Endothelial cell of umbilical vein (primary cell): ENCODE measurements around the gene PARP12. TPM values are rescaled to one million over a fixed set of nuclear protein-coding genes. Genes with fewer than 3 reads are reported as not detected.

Experiments
- BruUV-seq: library from RNA; stranded (reverse); fragments of 400-500 nt; replicated peaks from 2 replicates; lab custom pipeline; 2021; lab: Mats Ljungman, UMichigan
- CTCF ChIA-PET: fragments of 300-600, 350-600 bp; sonication (Branson Sonifier 250); formaldehyde crosslinking; loops from one replicate; lab custom pipeline; 2021; ENCODE audit warnings: antibody characterized with exemption, inconsistent platforms; lab: Charles Lee
- POLR2A ChIA-PET: fragments of 300-600, 350-600 bp; sonication (Branson Sonifier 250); formaldehyde crosslinking; loops from one replicate; lab custom pipeline; 2021; ENCODE audit warnings: antibody characterized with exemption, inconsistent platforms; lab: Charles Lee
- DNase-seq: peaks from one replicate; pipeline ENCODE4 v3.0.0-alpha.2; 2011; ENCODE audit warnings: low read depth, low spot score
- FAIRE-seq: peaks from 2 replicates; lab custom pipeline; 2011; peaks lifted over from hg19 to GRCh38; lab: Jason Lieb, UNC
- H2AFZ ChIP-seq: 2 replicates; pipeline ENCODE4 v1.6.0; 2012; ENCODE audit warnings: low read depth, low read length, control low read depth, inconsistent platforms
- H3K27ac ChIP-seq: 2 replicates; pipeline ENCODE4 v1.5.1; 2011; ENCODE audit warnings: low read depth, mild to moderate bottlenecking, control low read depth, low read length, moderate library complexity; ENCODE audit not compliant: insufficient read depth
- H3K27me3 ChIP-seq, 2 experiments: 2 replicates each; pipeline versions ENCODE4 v1.6.0 to v1.6.1; 2011; ENCODE audit warnings: low read length in 2 of 2, mixed read lengths in 1 of 2; ENCODE audit not compliant: control insufficient read depth in 2 of 2, insufficient read depth in 2 of 2
- H3K36me3 ChIP-seq, 2 experiments: 2 replicates in 1 of 2; 3 replicates in 1 of 2; pipeline ENCODE4 v1.5.1; 2011; ENCODE audit warnings: low read length in 2 of 2, mild to moderate bottlenecking in 1 of 2, moderate library complexity in 1 of 2; ENCODE audit not compliant: control insufficient read depth in 2 of 2, insufficient read depth in 2 of 2; ENCODE audit errors: extremely low read depth in 1 of 2
- H3K4me1 ChIP-seq: 3 replicates; pipeline ENCODE4 v1.5.1; 2011; ENCODE audit warnings: mild to moderate bottlenecking, low read length; ENCODE audit not compliant: control insufficient read depth, insufficient read depth; ENCODE audit errors: extremely low read depth
- H3K4me2 ChIP-seq: 2 replicates; pipeline ENCODE4 v1.6.1; 2011; ENCODE audit warnings: low read length, control low read depth, mixed read lengths; ENCODE audit not compliant: insufficient read depth
- H3K4me3 ChIP-seq, 3 experiments: fragments of 200-600 bp in 1 of 3; sonication (generic), shearing (Covaris generic) in 1 of 3; replicated peaks in 1 of 3; 2 replicates each; pipeline ENCODE4 v1.5.1; 2011 to 2016; ENCODE audit warnings: control low read depth in 3 of 3, low read length in 3 of 3, mild to moderate bottlenecking in 2 of 3, inconsistent platforms in 1 of 3, low read depth in 1 of 3, moderate library complexity in 1 of 3; ENCODE audit not compliant: insufficient read depth in 1 of 3
- H3K79me2 ChIP-seq: 2 replicates; pipeline ENCODE4 v1.6.0; 2012; ENCODE audit warnings: low read length, inconsistent platforms; ENCODE audit not compliant: control insufficient read depth, insufficient read depth
- H3K9ac ChIP-seq: replicated peaks from 2 replicates; pipeline ENCODE3; 2011; ENCODE audit warnings: low read length, control low read depth; ENCODE audit not compliant: insufficient read depth; ENCODE audit errors: extremely low read depth
- H3K9me1 ChIP-seq: replicated peaks from 3 replicates; pipeline ENCODE4 v1.6.0; 2011; ENCODE audit warnings: mild to moderate bottlenecking, low read length; ENCODE audit not compliant: control insufficient read depth, insufficient read depth; ENCODE audit errors: extremely low read depth
- H3K9me3 ChIP-seq: replicated peaks from 2 replicates; pipeline ENCODE4 v1.5.1; 2012; ENCODE audit warnings: low read length, inconsistent platforms; ENCODE audit not compliant: control insufficient read depth, insufficient read depth
- H4K20me1 ChIP-seq: replicated peaks from 2 replicates; pipeline ENCODE3; 2011; ENCODE audit warnings: mild to moderate bottlenecking, low read length; ENCODE audit not compliant: control insufficient read depth, insufficient read depth; ENCODE audit errors: extremely low read depth
- EZH2 ChIP-seq: IDR thresholded peaks from 2 replicates; pipeline ENCODE4 v1.6.1; 2012; ENCODE audit warnings: borderline replicate concordance, low read depth, mild to moderate bottlenecking, moderate library complexity, low read length, inconsistent platforms; ENCODE audit not compliant: severe bottlenecking
- FOS ChIP-seq: IDR thresholded peaks from 2 replicates; pipeline ENCODE4 v1.6.1; 2011; ENCODE audit warnings: mild to moderate bottlenecking, low read length, moderate library complexity, borderline replicate concordance; ENCODE audit not compliant: insufficient read depth
- GATA2 ChIP-seq: IDR thresholded peaks from 2 replicates; pipeline ENCODE4 v1.7.0; 2011; ENCODE audit warnings: low read depth, mild to moderate bottlenecking, moderate library complexity, mixed read lengths, low read length; ENCODE audit not compliant: insufficient read length, insufficient read depth
- JUN ChIP-seq: IDR thresholded peaks from 2 replicates; pipeline ENCODE4 v1.6.1; 2011; ENCODE audit warnings: borderline replicate concordance, low read depth; ENCODE audit not compliant: insufficient read length, insufficient read depth
- MYC ChIP-seq: IDR thresholded peaks from one replicate; pipeline ENCODE4 v1.6.1; 2011; ENCODE audit warnings: mild to moderate bottlenecking, low read depth, low read length
- POLR2A ChIP-seq: IDR thresholded peaks from 2 replicates; pipeline ENCODE4 v1.6.1; 2012; ENCODE audit warnings: low read depth, mild to moderate bottlenecking, control low read depth, low read length
- POLR2AphosphoS5 ChIP-seq: IDR thresholded peaks from 2 replicates; pipeline ENCODE4 v1.6.1; 2012; ENCODE audit warnings: low read depth, mild to moderate bottlenecking, control low read depth, low read length, moderate library complexity; ENCODE audit not compliant: insufficient read depth
- dilution Hi-C: fragments of 300-500 bp; cut with MboI; formaldehyde crosslinking; loops from one replicate; pipeline ENCODE4 v1.15.0; 2019; ENCODE audit warnings: low sequenced_read_pairs; ENCODE audit not compliant: extremely low pct_ligation_motif_present
- intact Hi-C: fragments of 100-400 bp; cut with micrococcal nuclease; formaldehyde crosslinking; loops from one replicate; pipeline ENCODE4 v1.10.0; 2022
- polyA plus RNA-seq, 4 experiments: library from polyadenylated mRNA; depleted of rRNA in 3 of 4; stranded (reverse) in 3 of 4; unstranded in 1 of 4; fragments of >200 nt; gene quantifications; 2 replicates each; pipeline versions ENCODE4 v1.2.1 to v1.2.3, GENCODE V29; 2011 to 2012; ENCODE audit warnings: missing spikeins in 1 of 4
- total RNA-seq: library from RNA; stranded (reverse); gene quantifications from 2 replicates; pipeline ENCODE4 v1.2.3, GENCODE V29; 2021
- TF ChIP-seq, protein P1 (sequence below), 2 donors: IDR thresholded peaks; 1 replicate in 1 of 2; 2 replicates in 1 of 2; pipeline ENCODE4 v1.5.1; 2011; ENCODE audit warnings: low read length in 2 of 2, mild to moderate bottlenecking in 2 of 2, moderate library complexity in 2 of 2, control low read depth in 1 of 2, inconsistent platforms in 1 of 2, low read depth in 1 of 2; ENCODE audit not compliant: insufficient read depth in 1 of 2; ENCODE audit errors: extremely low read depth in 1 of 2
- TF ChIP-seq, protein P2 (sequence below): IDR thresholded peaks from 2 replicates; pipeline ENCODE4 v1.6.1; 2011; ENCODE audit not compliant: insufficient read depth, insufficient read length

Gene PARP12
- total and polyA plus RNA-seq, 2 donors (not counting 3 experiments of a cell fraction or from before 2014, with no cell fraction given): 65.4 to 83.2 TPM

DNA sequence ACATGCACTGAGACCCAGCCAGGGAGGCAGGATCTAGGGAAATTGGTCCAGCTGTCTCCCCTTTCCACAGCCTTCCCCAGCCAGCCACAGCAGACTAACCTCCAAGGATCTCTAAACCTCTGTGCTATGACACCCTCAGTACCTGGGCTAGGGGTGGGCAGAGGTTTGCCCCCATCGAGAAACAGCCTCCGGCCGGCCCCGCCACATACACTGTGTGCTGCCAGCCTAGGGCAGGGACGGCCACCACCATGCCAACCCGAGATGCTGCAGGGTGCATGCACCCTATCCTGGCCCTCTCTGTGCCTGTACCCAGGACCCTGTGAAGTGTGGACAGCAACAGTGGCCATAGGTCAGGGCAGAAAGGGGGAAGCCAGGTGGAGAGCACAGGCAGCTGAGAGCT, 58.1 kb downstream of the PARP12 start:
- H3K36me3 ChIP-seq: no peaks in the 10 kb centered on the region
- BruUV-seq: no TSS peak
- H3K27ac ChIP-seq: no peak overlapping the region
- H2AFZ ChIP-seq: no peak overlapping the region
- H3K9me1 ChIP-seq: no peaks in the 10 kb centered on the region
- no peak for TF ChIP-seq POLR2AphosphoS5
- TF ChIP-seq EZH2: no peak
- TF ChIP-seq, protein P1, sequence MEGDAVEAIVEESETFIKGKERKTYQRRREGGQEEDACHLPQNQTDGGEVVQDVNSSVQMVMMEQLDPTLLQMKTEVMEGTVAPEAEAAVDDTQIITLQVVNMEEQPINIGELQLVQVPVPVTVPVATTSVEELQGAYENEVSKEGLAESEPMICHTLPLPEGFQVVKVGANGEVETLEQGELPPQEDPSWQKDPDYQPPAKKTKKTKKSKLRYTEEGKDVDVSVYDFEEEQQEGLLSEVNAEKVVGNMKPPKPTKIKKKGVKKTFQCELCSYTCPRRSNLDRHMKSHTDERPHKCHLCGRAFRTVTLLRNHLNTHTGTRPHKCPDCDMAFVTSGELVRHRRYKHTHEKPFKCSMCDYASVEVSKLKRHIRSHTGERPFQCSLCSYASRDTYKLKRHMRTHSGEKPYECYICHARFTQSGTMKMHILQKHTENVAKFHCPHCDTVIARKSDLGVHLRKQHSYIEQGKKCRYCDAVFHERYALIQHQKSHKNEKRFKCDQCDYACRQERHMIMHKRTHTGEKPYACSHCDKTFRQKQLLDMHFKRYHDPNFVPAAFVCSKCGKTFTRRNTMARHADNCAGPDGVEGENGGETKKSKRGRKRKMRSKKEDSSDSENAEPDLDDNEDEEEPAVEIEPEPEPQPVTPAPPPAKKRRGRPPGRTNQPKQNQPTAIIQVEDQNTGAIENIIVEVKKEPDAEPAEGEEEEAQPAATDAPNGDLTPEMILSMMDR (IDR thresholded peaks at IDR 0.05; ENCODE audit: extremely low read depth in 1 of 2, insufficient read depth in 1 of 2, low read depth in 1 of 2, low read length in 2 of 2): no peak
- TF ChIP-seq, protein P2, sequence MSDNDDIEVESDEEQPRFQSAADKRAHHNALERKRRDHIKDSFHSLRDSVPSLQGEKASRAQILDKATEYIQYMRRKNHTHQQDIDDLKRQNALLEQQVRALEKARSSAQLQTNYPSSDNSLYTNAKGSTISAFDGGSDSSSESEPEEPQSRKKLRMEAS: no peak
- TF ChIP-seq MYC: no peak
- no peak for TF ChIP-seq FOS
- no peak for TF ChIP-seq POLR2A
- TF ChIP-seq JUN: no peak
- no peak for TF ChIP-seq GATA2
- H4K20me1 ChIP-seq: no peaks in the 10 kb centered on the region
- dilution Hi-C loops (loop anchor here (25.0 kb wide), 1 partner anchor 392 kb away; no protein-coding TSS in a partner anchor), intact Hi-C loops (loop anchor here (1.0 to 5.0 kb wide), 4 partner anchors 56 to 570 kb away; no protein-coding TSS in a partner anchor)
- no peak overlapping the region for H3K9ac ChIP-seq
- H3K9me3 ChIP-seq: no peaks in the 10 kb centered on the region
- H3K4me3 ChIP-seq: no peak overlapping the region
- H3K79me2 ChIP-seq: no peaks in the 10 kb centered on the region
- DNase-seq (no peak), FAIRE-seq (no peak)
- H3K27me3 ChIP-seq: no peaks in the 10 kb centered on the region
- ChIA-PET POLR2A (no interaction called here), CTCF (interaction anchor here (0.6 to 12.2 kb wide), 7 partner anchors 355 to 570 kb away, joined by 3 to 233 read pairs (median 32); no protein-coding TSS in a partner anchor)
- no peaks in the 10 kb centered on the region for H3K4me1 ChIP-seq
- no peak overlapping the region for H3K4me2 ChIP-seq
